Upper lobe of left lung (tissue), 4 donors: ENCODE measurements around the gene ELP5.

ENCODE experiments used
- EP300 ChIP-seq, 4 donors: sonication (generic); formaldehyde crosslinking; IDR thresholded peaks; one replicate each; pipeline ENCODE4 v1.5.1; 2017; ENCODE audit warnings: antibody characterized with exemption in 4 of 4, control low read depth in 2 of 4
- POLR2A ChIP-seq, 4 donors: fragments of 450-650 bp; IDR thresholded peaks; one replicate each; pipeline ENCODE4 v1.5.1; 2016 to 2017; ENCODE audit warnings: antibody characterized with exemption in 4 of 4, mild to moderate bottlenecking in 2 of 4
- TF ChIP-seq, protein P1 (sequence below), 6 experiments: fragments of 450-650 bp in 4 of 6; fragments of 200-600 bp in 2 of 6; sonication (generic) in 2 of 6; IDR thresholded peaks; one replicate each; pipeline ENCODE4 v1.5.1; 2016 to 2019; ENCODE audit warnings: antibody characterized with exemption in 6 of 6

DNA sequence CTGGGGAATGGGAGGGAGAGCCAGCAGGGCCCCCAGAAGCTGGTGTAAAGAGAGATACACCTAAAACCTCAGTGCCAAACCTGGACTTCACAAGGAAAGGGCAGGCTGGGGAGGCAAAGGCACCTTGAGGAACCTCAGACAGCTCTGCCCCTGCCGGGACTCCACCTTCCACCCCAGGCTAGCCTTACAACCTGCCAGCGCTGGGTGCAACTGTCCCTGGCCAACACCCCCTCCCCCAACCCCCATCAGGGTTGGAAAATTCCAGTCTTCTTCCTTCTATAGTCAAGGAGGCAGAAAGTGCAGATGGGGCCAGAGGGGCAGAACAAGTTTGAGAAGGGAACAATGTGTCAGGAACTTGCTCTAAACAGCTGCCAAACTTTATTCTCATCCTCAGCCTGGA, 40.2 kb downstream of the ELP5 start:
- TF ChIP-seq, protein P1, sequence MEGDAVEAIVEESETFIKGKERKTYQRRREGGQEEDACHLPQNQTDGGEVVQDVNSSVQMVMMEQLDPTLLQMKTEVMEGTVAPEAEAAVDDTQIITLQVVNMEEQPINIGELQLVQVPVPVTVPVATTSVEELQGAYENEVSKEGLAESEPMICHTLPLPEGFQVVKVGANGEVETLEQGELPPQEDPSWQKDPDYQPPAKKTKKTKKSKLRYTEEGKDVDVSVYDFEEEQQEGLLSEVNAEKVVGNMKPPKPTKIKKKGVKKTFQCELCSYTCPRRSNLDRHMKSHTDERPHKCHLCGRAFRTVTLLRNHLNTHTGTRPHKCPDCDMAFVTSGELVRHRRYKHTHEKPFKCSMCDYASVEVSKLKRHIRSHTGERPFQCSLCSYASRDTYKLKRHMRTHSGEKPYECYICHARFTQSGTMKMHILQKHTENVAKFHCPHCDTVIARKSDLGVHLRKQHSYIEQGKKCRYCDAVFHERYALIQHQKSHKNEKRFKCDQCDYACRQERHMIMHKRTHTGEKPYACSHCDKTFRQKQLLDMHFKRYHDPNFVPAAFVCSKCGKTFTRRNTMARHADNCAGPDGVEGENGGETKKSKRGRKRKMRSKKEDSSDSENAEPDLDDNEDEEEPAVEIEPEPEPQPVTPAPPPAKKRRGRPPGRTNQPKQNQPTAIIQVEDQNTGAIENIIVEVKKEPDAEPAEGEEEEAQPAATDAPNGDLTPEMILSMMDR (IDR thresholded peaks at IDR 0.05), result no peak
- TF ChIP-seq POLR2A (IDR thresholded peaks at IDR 0.05), result no peak
- TF ChIP-seq EP300 (IDR thresholded peaks at IDR 0.05), result no peak
